Activated T-cell treated with anti-CD3 and anti-CD28 coated beads, Interleukin-2, amount 50 U/mL, for 4 hours (primary cell): ENCODE measurements around the gene C19orf38. TPM values are rescaled to one million over a fixed set of nuclear protein-coding genes. Genes with fewer than 3 reads are reported as not detected.

Experiments used
- ATAC-seq, 2 donors: fragments of 200-7000 bp; cut with Tn5 transposase; one replicate each; pipeline ENCODE4 v1.10.0; 2021
- DNase-seq: peaks from one replicate; pipeline ENCODE4 v3.0.0-alpha.2; 2020
- H3K27me3 Mint-ChIP-seq: one replicate; pipeline ENCODE4 v1.8.0; 2021; ENCODE audit warnings: low read depth, mixed read lengths
- H3K36me3 Mint-ChIP-seq: one replicate; pipeline ENCODE4 v1.8.0; 2022; ENCODE audit warnings: mixed read lengths; ENCODE audit not compliant: insufficient read depth
- H3K4me1 Mint-ChIP-seq: one replicate; pipeline ENCODE4 v1.8.0; 2021; ENCODE audit warnings: low read depth, mixed read lengths
- H3K4me3 Mint-ChIP-seq: one replicate; pipeline ENCODE4 v1.8.0; 2021; ENCODE audit warnings: mild to moderate bottlenecking, moderate library complexity, mixed read lengths
- H3K9me3 Mint-ChIP-seq: one replicate; pipeline ENCODE4 v1.8.0; 2021; ENCODE audit warnings: mixed read lengths
- total RNA-seq, 3 donors: library from RNA; stranded (reverse); gene quantifications; one replicate each; pipeline ENCODE4 v1.2.1, GENCODE V29; 2021

C19orf38 gene
- total RNA-seq, 3 donors from 2014 or later: 0.55 to 0.99 TPM; not detected in 1

DNA sequence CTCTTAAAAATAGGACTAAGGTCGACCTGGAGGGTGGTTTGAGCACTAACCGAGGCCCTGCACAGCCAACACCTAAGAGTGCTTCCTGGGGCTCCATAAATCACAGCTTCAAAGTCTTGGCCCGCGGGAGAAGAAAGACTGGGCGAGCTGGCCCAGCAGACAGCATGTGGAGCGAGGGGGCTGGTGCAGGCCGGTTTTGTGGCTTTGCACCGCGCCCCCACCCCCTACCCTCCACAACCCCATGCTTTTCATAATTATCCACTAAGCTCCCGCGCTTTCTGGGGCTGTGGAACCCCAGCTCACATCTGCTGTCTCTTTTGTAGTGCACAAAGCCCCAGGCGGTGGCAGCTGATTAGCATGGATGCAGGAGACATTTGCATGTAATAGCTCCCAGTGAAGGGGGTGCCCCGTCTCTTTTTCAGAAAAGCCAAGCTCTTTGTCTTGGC, 40.2 kb downstream of the C19orf38 start:
- DNase-seq (no peak), ATAC-seq (no peak)
- Mint-ChIP-seq H3K36me3 (no peaks in the 10 kb centered on the region), H3K9me3 (no peaks in the 10 kb centered on the region), H3K4me3 (no peak overlapping the region), H3K27me3 (no peaks in the 10 kb centered on the region), H3K4me1 (no peaks in the 10 kb centered on the region)

DNA sequence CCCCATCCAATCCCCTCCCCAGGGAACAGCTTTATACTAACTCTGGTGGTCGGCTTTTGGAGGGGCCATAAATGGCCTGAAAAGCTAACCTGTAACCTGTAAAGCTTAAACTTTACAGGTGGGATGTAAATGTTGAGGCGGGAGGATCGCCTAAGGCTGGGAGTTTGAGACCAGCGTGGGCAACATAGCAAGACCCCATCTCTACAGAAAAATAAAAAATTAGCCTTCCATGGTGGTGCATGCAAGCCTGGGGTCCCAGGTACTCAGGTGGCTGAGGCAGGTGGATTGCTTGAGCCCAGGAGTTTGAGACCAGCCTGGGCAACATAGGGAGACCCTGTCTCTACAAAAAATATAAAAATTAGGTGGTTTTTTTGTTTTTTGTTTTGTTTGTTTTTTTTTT, 41.7 kb downstream of the C19orf38 start:
- Mint-ChIP-seq H3K27me3 (no peaks in the 10 kb centered on the region), H3K4me1 (no peaks in the 10 kb centered on the region), H3K36me3 (no peaks in the 10 kb centered on the region), H3K4me3 (no peak overlapping the region), H3K9me3 (no peaks in the 10 kb centered on the region)
- DNase-seq (no peak), ATAC-seq (no peak)

DNA sequence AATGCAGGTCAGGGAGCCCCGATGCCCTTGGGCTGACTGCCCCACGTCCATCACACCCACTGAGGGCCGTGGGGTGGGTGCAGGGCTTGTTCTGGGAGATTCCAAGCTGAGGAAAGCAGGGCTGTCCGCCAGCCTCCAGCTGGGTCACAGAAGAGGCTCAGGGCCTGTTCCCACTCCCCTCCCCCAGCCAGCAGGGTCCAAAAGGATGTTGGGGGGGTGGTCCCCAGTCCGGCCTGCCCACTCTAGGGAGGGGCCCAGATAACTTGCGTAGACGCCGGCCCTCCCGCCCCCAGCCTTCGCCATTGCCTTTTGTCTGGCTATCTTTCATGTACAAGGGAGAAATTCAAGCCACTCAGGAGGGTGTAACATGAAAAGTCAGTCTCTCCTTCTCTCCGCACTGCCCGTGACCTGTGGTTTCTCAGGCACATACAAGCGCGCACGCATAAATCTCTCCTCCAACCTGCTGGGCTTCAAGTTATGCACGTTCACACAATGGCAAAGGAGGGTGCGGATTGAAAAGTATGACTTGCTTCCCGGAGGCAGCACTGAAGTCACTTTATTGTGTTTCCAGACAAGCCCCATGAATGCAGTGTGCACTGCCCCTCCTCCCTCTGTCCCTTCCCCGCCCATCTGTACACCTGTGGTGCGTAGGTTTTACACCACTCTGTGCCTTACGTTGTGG, 43.3 kb downstream of the C19orf38 start:
- no peaks in the 10 kb centered on the region for H3K36me3 Mint-ChIP-seq
- H3K27me3 Mint-ChIP-seq: no peaks in the 10 kb centered on the region
- no peak for ATAC-seq
- DNase-seq: no peak
- H3K9me3 Mint-ChIP-seq: no peaks in the 10 kb centered on the region
- H3K4me3 Mint-ChIP-seq: no peak overlapping the region
- peaks cover 2% of the 10 kb centered on the region for H3K4me1 Mint-ChIP-seq

GRCh38 chr19:10892256-10892655, 44.0 kb downstream of the C19orf38 start:
- ATAC-seq (no peak), DNase-seq (no peak)
- no peaks in the 10 kb centered on the region for H3K9me3 Mint-ChIP-seq
- H3K4me1 Mint-ChIP-seq: peaks cover 6% of the 10 kb centered on the region
- no peaks in the 10 kb centered on the region for H3K36me3 Mint-ChIP-seq
- H3K4me3 Mint-ChIP-seq: no peak overlapping the region
- H3K27me3 Mint-ChIP-seq: no peaks in the 10 kb centered on the region

DNA sequence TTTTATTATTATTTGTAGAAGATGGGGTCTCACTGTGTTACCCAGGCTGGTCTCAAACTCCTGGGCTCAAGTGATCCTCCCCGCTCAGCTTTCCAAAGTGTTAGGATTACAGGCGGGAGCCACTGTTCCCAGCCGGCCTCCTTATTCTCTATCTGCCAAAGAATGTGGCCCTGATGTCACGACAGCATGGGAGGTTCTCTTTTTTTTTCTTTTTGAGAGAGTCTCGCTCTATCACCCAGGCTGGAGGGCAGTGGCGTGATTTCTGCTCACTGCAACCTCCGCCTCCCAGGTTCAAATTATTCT, 46.6 kb downstream of the C19orf38 start:
- Mint-ChIP-seq H3K36me3 (no peaks in the 10 kb centered on the region), H3K4me3 (no peak overlapping the region), H3K4me1 (peaks cover 6% of the 10 kb centered on the region), H3K27me3 (no peaks in the 10 kb centered on the region), H3K9me3 (no peaks in the 10 kb centered on the region)
- DNase-seq (no peak), ATAC-seq (no peak)

DNA sequence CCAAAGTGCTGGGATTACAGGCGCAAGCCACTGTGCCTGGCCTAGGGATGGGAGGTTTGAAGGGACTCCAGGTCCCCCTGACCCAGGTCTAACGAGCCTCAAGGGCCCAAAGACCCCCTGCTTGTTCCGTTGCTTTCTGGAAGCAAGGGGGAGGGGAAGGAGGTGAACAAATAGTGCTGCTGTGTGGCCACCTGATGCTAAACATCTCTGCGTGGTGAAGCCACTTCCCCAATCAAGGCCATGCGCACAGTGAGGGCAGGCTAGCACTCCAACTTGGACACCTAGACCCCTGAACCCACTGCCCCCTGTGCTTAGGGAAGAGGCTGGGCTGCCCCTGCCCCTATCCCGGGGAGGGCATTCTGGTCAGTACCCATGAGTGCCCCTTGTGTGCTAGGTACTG, 47.1 kb downstream of the C19orf38 start:
- DNase-seq (no peak), ATAC-seq (no peak)
- no peaks in the 10 kb centered on the region for H3K36me3 Mint-ChIP-seq
- no peak overlapping the region for H3K4me3 Mint-ChIP-seq
- H3K27me3 Mint-ChIP-seq: no peaks in the 10 kb centered on the region
- no peaks in the 10 kb centered on the region for H3K9me3 Mint-ChIP-seq
- peaks cover 6% of the 10 kb centered on the region for H3K4me1 Mint-ChIP-seq

DNA sequence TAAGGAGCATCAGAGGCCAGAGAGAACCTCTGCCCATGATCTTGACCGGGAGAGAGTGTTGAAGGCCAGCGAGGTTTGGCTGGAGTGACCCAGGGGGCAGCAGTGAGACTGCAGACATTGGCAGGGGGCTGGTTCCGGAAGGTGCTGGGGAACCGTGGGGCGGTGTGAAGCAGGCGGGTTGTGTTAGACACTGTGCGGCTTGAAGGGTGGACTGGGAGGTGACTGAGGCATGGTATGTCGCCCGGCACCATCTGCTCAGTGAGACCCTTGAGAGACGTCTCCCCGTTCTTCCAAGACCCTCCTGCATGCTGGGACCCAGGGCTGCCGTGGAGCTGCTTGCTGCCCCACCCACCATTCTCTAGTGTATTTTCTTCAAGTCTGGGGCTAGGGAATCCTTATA, 47.7 kb downstream of the C19orf38 start:
- no peak for DNase-seq
- Mint-ChIP-seq H3K36me3 (no peaks in the 10 kb centered on the region), H3K4me3 (no peak overlapping the region), H3K27me3 (no peaks in the 10 kb centered on the region), H3K9me3 (no peaks in the 10 kb centered on the region), H3K4me1 (peaks cover 6% of the 10 kb centered on the region)
- ATAC-seq: no peak

GRCh38 chr19:10896851-10897526, 48.8 kb downstream of the C19orf38 start:
- ATAC-seq: no peak
- peaks cover 6% of the 10 kb centered on the region for H3K4me1 Mint-ChIP-seq
- no peak overlapping the region for H3K4me3 Mint-ChIP-seq
- DNase-seq: no peak
- H3K36me3 Mint-ChIP-seq: no peaks in the 10 kb centered on the region
- no peaks in the 10 kb centered on the region for H3K27me3 Mint-ChIP-seq
- no peaks in the 10 kb centered on the region for H3K9me3 Mint-ChIP-seq

DNA sequence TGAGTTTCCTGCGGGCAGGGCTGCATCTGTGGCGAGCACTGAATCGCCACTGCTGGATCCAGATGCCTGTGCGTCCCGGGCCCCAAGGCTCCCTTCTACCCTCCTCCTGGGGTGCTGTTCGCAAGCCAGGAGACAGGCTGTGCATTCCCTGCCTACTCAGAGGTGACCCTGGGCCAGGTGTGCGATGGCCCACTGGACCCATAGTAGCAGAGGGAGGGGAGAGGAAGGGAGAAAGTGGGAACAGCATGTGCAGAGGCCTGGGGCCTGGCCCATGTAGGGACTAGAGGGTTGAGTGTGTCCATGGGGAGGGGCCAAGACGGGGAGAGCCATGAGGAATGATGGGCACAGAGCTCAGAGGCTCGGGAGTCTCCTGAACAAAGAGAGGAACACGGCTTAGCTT, 50.4 kb downstream of the C19orf38 start:
- peaks cover 5% of the 10 kb centered on the region for H3K9me3 Mint-ChIP-seq
- no peak for DNase-seq
- H3K4me3 Mint-ChIP-seq: no peak overlapping the region
- peaks cover 6% of the 10 kb centered on the region for H3K4me1 Mint-ChIP-seq
- no peak for ATAC-seq
- H3K27me3 Mint-ChIP-seq: no peaks in the 10 kb centered on the region
- H3K36me3 Mint-ChIP-seq: peaks cover 5% of the 10 kb centered on the region

- Mint-ChIP-seq H3K27me3 (no peaks in the 10 kb centered on the region), H3K4me3 (no peak overlapping the region), H3K4me1 (peaks cover 6% of the 10 kb centered on the region), H3K36me3 (peaks cover 5% of the 10 kb centered on the region), H3K9me3 (peaks cover 5% of the 10 kb centered on the region)
- ATAC-seq (no peak), DNase-seq (no peak)
Observed at GRCh38 chr19:10899151-10899653, 51.0 kb downstream of the C19orf38 start.

DNA sequence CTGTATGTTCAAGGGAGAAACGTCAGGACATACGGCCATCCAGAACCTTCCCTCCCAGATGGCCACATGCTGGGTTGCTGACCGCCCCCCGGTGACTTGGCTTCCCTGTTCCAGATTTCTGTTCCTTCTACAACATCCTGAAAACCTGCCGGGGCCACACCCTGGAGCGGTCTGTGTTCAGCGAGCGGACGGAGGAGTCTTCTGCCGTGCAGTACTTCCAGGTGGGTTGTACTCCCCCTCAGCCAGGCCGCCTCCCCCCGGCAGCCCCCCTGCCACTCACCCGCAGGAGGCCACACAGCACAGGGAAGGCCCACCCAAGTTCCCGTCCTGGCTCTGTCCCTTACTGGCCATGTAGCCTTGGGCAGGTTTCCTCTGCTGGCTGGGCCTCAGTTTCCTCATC, 59.7 kb downstream of the C19orf38 start:
- Mint-ChIP-seq H3K36me3 (peaks cover 12% of the 10 kb centered on the region), H3K4me3 (no peak overlapping the region), H3K4me1 (no peaks in the 10 kb centered on the region), H3K27me3 (no peaks in the 10 kb centered on the region), H3K9me3 (peaks cover 4% of the 10 kb centered on the region)
- ATAC-seq: no peak
- no peak for DNase-seq

- ATAC-seq (no peak), DNase-seq (no peak)
- Mint-ChIP-seq H3K4me3 (no peak overlapping the region), H3K9me3 (no peaks in the 10 kb centered on the region), H3K27me3 (no peaks in the 10 kb centered on the region), H3K4me1 (no peaks in the 10 kb centered on the region), H3K36me3 (peaks cover 9% of the 10 kb centered on the region)
Observed at GRCh38 chr19:10908380-10908960, 60.3 kb downstream of the C19orf38 start.

DNA sequence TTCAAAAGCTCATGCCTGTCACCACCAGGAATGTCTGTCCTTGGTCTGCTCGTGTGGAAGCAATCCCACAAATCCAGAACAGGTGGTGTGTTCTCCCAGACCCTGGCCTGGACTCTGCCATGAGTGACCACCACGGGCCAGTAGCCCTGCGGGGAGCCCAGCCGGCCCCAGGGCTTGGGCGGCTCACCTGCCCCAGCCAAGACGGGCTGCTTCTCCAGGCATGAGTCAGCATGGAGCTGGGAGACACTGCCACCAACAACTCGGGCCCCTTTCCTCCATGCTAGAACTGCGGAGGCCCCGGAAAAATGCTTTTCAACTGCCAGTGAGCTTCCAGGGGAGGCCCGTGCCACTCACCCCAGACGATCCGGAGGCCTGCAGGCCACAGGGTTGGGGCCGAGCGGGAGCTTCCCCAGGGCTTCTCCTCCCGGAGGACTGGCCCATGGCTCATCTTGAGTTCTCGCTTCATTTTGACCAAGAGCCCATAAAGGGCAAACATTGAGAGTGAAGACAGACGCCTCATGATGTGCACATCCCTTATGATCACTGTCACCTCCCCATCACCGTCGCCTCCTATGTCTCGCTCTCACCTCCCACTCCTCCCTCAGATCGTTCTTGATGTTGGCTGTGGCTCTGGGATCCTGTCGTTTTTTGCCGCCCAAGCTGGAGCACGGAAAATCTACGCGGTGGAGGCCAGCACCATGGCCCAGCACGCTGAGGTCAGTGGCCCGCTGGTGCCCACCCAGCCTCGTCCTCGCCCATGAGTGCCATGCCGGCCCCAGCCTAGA, 63.6 kb downstream of the C19orf38 start:
- no peak for DNase-seq
- H3K9me3 Mint-ChIP-seq: no peaks in the 10 kb centered on the region
- H3K4me1 Mint-ChIP-seq: no peaks in the 10 kb centered on the region
- ATAC-seq: no peak
- no peaks in the 10 kb centered on the region for H3K27me3 Mint-ChIP-seq
- H3K4me3 Mint-ChIP-seq: no peak overlapping the region
- H3K36me3 Mint-ChIP-seq: peaks cover 9% of the 10 kb centered on the region

GRCh38 chr19:10912619-10913018, 64.4 kb downstream of the C19orf38 start:
- no peaks in the 10 kb centered on the region for H3K4me1 Mint-ChIP-seq
- H3K36me3 Mint-ChIP-seq: peaks cover 9% of the 10 kb centered on the region
- DNase-seq (no peak), ATAC-seq (no peak)
- no peak overlapping the region for H3K4me3 Mint-ChIP-seq
- no peaks in the 10 kb centered on the region for H3K27me3 Mint-ChIP-seq
- no peaks in the 10 kb centered on the region for H3K9me3 Mint-ChIP-seq
